HG02981 (cell line): ENCODE data around the gene CCDC170.
"Not testable (repeated sequence)": the region's sequence is repeated elsewhere in the genome, so short reads cannot be mapped to it uniquely, and the experiment has no call there.

Experiments used
- ATAC-seq: cut with Tn5 transposase; IDR thresholded peaks from one replicate; pipeline ENCODE4 v1.9.1; 2021; ENCODE audit warnings: mild to moderate bottlenecking, moderate library complexity; ENCODE audit not compliant: unreplicated experiment

The CCDC170 gene

DNA sequence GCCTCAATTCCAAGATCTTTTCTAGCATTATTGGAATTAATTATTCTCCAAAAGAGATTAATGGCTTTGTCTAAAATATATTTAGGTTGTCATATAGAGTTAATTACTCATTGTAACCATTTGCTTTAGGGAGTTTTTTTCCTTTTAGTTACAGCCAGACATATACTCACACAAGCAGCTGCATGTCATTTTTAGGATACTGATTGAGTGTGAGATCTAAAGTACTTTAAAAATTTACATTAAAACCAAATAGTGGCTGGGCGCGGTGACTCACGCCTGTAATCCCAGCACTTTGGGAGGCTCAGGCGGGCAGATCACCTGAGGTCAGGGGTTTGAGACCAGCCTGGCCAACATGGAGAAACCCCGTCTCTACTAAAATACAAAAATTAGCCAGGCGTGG, 51.1 kb downstream of the CCDC170 start:
- not testable (repeated sequence) for ATAC-seq

DNA sequence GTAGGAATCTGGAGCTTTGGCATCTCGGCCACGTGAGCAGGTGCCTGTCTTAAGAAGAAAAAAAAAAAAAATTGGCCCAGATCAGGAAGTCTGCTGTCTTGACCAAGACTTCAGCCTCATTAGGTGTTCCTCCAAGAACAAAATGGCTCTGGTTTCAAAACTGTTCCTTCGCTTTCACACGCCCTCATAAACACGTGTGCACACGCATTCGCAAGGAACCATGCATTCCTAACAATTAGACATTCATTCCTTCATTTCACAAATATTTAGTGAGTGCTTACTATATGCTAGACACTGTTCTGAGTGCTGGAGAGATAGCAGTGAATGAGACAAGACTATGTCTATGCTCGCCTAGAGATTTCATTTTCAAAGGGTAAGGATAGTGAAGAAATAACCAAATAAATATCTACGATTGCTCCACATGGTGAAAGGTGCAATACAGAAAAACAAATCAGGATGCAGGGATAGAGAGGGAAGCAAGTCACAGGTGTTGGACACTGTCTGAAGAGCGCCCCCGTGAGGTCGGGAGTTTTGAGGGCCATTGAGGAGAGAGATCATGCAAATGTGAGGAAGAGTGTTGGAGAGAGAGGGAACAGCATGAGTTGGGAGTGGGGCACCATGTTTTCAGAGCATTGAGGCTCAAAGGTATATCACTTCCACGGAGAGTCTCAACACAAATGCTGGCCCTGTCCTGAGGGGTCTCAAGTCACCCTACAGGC, 53.3 kb downstream of the CCDC170 start:
- ATAC-seq, result no peak

DNA sequence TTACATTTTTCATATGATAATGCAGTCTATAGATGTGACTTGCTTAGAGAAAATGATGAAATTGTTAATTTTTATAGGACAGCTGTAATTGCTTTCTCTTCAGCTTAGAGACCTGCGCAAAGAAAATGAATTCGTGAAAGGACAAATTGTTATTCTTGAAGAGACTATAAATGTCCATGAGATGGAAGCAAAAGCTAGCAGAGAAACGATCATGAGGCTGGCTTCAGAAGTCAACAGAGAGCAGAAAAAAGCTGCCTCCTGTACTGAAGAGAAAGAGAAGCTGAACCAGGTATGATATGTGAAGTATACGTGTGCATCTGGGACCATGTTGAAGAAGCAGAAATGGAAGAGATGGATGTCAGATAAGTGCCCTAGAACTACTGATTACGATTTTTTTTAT, 54.4 kb downstream of the CCDC170 start:
- ATAC-seq, result no peak

DNA sequence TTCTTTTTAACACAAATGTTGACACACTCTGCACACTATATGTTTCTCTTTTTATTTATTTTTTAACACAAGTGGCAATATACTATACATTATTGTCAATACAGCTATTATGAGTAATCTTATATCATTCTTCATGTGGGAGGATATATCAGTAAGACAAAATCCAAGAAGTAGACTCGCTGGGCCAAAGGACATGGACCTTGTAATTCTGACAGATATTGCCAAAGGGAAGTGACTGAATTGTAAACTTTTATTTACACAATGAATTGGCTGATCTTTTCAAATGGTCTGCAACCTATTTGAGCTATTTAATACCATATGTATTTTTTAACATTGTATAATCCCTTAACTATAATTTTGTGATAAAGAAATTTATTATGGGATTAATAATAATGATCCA, 56.0 kb downstream of the CCDC170 start:
- no peak for ATAC-seq

DNA sequence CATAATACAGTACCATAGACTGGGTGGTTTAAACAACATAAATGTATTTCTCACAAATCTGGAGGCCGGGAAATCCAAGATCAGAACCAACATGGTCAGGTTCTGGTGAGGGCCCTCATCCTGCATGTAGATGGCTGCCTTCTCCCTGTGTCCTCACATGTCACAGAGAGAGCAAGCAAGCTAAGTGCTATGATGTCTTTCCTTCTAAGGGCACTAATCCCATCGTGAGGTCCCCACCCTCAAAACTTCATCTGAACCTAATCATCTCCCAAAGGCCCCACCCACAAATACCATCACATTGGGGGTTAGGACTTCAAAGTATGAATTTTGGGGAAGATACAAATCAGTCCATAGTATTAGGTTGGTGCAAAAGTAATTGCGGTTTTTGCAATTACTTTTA, 56.8 kb downstream of the CCDC170 start:
- ATAC-seq, result no peak

DNA sequence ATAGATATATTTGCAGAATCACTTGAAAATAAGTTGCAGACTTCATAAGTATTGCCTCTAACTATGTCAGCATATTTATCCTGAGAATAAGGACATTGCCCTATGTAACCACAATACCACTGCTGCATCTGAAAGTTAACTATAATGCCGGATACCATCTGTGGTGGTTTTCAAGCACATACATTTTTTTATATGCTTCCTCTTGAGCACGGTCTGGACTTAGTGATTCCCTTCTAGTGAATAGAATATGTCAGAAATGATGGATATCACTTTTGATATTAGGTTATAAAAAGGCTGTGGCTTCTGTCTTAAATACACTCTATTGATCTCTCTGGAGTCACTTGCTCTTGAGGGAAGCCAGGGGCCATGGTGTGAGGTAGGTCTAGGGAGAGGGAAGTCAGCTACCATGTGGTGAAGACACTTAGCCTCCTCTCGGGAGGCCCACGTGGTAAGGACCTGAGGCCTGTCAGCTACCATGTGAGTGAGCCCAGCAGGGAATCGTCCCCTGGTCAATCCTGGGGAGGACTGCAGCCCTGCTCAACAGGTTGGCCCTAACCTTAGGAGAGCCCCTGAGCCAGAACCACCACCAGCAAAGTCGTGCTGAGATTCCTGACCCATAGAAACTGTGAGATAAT, 57.5 kb downstream of the CCDC170 start:
- no peak for ATAC-seq

DNA sequence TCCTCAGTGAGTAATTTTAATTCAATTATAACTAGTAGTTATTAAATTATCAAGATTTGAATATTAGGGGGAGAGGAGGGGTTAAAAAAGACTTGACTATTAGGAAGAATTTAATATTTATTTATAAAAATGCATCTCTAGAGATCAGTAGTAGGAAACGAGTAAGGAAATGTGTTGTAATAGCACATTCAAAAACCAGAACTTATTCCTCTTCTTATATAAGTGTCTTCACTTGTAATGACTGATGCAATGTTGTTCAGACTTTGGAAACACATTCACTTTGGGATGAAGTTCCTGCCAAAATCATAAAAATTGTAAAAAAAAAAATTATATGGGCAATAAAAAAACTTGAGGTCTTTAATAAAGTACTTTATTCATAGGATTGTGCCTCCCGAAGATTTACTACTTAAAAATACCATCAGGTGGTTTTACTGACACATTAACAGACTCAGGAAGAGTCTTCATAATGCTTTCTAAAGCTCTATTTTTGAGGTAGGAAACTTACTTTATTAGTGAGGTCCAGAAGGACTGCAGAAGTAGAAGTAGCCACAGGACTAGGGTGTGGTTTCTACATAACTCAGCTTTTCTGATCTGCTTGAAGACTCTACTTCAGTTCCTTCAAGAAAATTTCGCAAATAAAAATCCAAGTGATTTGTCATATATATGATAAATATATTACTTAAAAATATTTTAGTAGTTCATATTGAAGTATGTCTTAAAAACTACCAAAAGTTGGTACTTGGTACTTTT, 59.8 kb downstream of the CCDC170 start:
- ATAC-seq, result no peak

DNA sequence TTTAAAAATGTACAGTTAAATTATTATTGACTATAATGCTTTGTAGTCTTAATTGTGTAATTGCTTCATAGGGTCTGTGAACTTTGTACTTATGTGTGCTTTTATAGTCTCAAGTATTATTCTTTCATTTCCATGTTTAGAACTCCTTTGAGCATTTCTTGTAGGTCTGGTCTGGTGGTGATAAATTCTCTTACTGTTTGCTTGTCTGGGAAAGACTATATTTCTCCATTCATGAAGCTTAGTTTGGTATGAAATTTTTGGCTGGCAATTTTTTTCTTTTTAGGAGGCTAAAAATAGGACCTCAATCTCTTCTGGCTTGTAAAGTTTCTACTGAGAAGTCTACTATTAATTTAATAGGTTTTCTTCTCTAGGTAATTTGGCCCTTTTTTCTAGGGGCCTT, 67.4 kb downstream of the CCDC170 start:
- no peak for ATAC-seq

DNA sequence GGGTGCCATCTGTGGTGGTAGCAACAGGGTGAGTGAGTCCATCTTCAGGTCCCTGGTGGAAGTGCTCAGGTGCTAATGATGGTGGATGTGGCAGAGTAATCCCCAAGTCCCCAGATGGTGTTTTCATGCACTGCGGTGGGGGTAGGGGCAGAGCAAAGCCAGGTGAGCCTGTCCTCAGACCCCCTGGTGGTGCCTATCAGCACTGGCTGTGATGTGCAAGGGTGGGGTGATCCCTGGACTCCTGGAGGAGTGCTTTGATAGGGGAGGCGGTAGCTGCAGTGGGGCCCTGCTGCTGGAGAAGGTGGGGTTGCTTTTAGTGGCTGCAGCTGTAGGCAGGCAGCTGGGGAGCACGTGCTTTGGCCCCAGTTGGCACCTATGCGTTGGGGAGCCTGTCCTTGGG, 70.8 kb downstream of the CCDC170 start:
- ATAC-seq, result no peak

DNA sequence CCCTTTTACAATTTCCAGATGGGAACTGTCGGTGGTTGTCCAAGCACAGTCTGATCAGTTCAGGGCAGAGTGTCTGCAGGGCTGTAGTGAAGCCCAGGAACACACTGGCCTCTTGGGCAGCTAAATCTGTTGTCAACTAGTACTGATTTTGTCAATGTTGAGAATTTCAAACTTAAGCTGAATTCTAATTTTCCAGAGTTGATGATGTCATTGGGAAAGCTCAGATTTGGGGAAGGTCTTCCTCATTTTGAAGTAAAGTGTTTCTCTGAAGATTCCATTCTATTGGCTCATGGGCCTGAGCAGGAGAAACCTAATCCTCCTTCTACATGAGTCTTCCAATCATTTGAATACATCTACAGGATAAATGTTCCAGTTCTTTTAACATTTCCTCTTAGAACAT, 72.1 kb downstream of the CCDC170 start:
- ATAC-seq, result no peak

DNA sequence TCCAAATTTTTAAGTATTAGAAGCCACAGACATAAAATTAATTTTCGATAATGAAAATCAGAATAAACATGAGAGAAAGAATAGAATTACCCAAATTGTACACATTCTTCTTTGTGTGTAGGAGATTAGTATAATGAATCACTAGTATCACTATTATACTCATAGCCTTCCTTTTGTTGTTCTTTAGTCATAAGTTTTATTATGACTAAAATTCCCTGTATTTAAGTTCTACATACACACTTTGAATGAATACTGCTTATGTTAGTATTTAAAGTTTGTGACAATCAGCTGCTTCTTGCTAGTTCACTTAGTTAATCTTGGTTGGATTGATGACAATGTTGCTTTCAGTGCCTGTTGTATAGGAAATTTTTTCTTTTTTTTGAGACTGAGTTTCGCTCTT, 72.7 kb downstream of the CCDC170 start:
- no peak for ATAC-seq

DNA sequence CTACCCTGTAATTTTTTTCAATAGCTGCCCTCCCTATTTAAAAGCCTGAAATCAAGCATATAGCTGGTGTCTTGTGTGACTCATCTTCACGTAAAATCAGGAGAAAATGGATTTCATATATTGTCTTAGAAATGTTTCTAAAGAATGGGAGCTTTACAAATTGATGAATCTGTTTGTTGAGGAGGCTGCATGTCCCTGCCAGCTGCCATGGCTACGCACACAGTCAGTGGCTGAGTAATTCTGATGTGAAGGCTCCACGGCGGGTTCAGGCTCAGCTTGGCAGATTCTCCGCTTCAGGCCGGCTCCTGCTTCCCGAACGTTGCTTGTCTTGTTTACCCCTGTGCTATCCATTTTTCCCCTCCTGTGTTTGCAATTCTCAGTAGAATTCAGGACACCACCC, 82.8 kb downstream of the CCDC170 start:
- no peak for ATAC-seq

DNA sequence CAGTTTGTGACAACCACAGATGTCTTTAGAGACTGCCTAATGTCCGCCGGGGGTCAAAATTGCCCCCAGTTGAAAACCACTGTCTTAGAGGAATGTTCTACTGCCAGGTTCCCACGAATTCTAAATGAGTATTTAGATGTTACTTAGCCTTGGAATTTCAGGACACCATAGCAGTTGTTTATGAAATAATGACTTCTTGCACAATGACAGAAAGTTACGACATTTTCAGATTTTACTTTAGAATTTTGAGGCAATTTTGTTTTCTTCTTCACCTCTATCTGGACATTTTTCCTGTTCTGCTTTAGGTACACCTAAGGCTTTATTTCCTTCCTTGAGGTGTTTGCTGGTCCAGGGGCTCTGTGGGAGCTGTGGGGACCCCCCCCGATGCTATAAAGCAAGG, 83.4 kb downstream of the CCDC170 start:
- no peak for ATAC-seq

DNA sequence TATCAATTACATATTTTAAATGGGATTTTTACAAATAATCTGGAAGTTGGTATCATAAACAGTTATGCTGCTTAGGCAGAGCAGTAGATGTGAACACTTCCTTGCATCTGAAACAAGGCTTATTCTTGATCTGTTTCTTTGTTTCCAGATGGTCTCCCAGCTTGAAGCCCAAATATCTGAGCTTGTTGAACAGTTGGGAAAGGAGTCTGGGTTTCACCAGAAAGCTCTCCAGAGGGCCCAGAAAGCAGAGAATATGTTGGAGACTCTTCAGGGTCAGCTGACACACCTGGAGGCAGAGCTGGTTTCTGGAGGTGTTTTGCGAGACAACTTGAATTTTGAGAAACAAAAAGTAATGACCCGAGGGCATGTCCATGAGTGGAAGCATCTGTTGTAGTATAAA, 91.9 kb downstream of the CCDC170 start:
- no peak for ATAC-seq

DNA sequence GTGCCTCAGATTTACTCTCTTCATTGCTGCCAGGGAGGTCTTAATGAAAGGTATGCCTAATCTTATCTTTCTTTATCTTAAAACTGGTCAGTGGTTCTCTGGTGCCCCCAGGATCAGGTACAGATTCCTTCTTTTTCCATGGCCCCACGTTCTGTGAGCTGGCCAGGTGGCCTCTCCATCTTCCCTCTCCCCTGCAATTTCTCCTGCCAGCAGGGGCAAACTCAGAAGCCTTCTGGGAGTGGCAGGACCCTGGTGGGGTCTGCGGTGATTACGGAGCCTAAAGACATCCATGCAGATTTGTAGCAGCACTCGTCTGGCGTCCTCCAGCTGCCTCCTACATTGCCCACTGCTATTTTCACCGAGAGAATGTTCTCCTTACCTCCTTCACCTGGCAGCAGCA, 95.8 kb downstream of the CCDC170 start:
- ATAC-seq, result no peak

DNA sequence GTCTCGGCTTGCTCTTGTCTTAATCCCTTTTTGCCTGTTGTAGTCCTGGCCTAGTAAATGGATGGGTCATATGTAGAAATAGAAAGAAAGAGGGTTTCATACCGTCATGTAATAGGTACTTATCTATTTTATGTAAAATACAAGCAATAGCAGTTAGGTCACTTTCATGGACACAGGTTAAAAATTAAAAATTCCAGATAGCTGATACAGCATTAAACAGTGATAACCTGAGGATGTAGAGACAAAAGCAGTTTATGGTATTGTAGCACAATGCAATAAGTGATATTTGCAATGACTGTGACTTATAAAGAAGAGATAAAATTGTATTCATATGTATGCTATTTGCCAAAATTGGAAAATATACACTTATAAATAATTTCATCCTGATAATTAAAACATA, 96.9 kb downstream of the CCDC170 start:
- ATAC-seq, result no peak

DNA sequence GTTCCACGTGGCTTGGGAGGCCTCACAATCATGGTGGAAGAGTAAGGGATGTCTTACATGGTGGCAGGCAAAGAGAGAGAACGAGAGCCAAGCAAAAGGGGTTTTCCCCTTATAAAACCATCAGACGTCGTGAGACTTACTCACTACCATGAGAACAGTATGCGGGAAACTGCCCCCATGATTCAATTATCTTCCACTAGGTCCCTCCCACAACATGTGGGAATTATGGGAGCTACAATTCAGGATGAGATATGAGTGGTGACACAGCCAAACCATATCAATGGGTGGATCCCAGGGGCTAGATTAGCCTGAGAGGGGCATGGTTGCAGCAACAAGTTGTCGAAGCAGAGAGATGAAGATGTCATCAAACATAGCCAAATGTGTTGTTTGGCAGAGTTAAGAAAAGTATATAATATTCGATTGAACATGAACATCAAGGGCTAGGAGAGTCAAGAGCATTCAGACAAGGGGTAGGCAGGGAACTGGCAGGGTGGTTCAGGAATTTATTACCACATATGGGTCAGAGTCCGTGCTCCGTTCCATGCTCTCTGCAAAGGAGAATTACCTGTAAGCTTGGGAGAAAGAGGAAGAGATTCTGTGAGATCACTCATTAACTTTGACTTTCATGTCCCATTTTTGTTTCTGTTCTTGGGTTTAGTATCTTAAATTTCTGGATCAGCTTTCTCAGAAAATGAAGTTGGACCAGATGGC, 98.8 kb downstream of the CCDC170 start:
- ATAC-seq, result no peak

DNA sequence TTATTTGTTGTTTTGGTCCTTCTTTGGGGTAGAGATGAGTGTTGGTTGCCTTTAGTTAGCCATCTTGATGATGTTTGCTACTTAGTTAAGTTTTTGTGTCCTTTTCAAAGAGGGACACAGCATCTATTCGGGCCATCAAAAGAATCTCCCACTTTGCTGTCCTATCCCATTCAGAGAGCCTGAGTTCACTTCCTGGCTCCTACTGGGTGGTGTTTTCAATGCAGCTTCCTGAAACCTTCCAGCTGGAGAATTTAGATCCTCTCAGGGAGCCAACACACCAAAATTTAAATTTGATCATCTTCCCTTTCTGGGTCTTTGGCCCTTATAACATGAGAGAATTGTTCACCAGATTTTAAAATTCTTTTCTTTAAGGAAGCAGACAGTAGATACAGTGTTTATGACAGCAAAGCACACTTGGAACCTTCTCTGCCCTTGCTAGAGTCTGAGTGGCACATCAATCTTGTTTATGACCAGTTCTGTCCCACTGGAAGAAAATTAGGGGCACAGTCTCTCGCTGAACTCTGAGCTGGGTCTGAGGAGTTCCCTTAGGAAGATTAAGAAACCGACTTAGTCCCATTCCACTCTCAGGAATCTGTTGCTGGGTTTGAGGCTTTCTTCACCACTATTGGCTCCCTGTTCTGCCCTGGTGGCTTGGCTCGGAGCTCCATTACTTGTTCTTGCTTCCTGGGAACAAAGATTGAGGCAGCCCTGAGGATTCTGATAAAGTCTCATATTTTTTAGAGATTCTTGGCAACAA, 115.5 kb downstream of the CCDC170 start:
- no peak for ATAC-seq

DNA sequence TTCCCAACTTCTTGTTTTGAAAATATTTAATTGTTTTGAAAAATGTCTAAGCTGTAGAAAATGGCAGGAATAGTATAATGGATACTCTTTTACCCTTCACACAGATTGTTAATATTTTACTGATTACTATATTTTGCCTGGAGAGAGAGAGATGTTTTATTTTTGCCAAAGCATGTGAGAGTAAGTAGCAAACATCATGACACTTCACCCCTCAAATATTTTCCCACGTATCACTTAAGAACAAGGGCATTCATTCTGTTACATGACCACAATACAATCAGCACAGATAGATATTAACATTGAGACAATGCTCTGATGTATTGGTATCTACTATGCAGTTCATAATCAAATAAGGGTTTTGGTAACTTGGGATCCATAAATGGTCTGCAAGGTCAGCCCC, 116.5 kb downstream of the CCDC170 start:
- no peak for ATAC-seq

DNA sequence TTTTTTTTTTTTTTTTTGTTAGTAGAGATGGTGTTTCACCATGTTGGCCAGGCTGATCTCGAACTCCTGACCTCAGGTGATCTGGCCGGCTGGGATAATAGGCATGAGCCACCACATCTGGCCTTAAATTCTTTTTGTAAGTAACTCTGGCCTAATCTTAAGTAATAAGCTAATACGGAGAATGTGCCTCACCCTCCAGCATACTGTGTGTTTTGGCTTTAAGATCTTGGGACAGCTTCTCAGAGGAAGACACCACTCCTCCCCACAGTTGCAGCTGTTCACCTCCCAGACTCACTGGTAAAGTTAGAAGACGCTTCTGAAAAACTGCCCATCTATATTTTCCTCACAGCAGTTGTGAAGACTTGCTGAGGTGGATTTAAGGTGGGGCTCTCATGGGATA, 120.8 kb downstream of the CCDC170 start:
- no peak for ATAC-seq

DNA sequence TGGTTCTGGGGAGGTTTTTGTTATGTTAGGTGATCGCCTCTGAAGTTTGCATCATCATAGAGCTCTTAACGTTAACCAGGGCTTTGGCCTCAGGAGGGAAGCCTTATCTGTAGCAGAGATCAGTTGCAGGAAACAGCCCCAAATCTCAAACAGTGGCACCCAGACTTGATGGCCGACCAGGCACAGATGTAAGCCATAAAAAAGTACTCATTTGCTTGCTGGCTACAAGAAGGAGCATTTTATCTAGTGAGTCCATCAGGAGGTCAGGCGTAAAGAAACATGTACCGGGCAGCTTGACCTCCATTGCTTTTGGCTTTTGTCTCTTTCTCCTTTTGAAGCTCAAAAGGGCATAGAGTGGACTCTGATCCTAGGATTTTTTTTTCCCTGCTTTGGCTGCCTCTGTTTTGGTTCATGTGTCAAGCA, 122.3 kb downstream of the CCDC170 start:
- no peak for ATAC-seq
